Testis (tissue), 2 donors: ENCODE results near the gene POLRMT.

Experiments
- CTCF ChIP-seq, 3 experiments: fragments of 450-650 bp in 2 of 3; fragments of 200-600 bp in 1 of 3; sonication (generic) in 1 of 3; IDR thresholded peaks; one replicate each; pipeline ENCODE4 v1.5.1; 2016 to 2019; ENCODE audit warnings: antibody characterized with exemption in 3 of 3, mild to moderate bottlenecking in 2 of 3, moderate library complexity in 1 of 3
- POLR2A ChIP-seq: fragments of 450-650 bp; IDR thresholded peaks from one replicate; pipeline ENCODE4 v1.6.1; 2017; ENCODE audit warnings: antibody characterized with exemption, mild to moderate bottlenecking, moderate library complexity

- TF ChIP-seq POLR2A (no peak), CTCF (IDR thresholded peaks at IDR 0.05) (no peak)
Measured at GRCh38 chr19:594265-594870, 39.0 kb downstream of the POLRMT start.
